A673 (cell line): ENCODE data around the gene SNTA1.

Source experiments
- EZH2 ChIP-seq: fragments of 200-600 bp; sonication (generic); IDR thresholded peaks from 2 replicates; pipeline ENCODE4 v1.6.1; 2017; ENCODE audit warnings: borderline replicate concordance, low read depth, mild to moderate bottlenecking, mixed read lengths, antibody characterized with exemption, low read length; ENCODE audit not compliant: poor library complexity, severe bottlenecking
- TF ChIP-seq, protein P1 (sequence below): fragments of 300-800, 200-600 bp; sonication (generic); conservative IDR thresholded peaks from 2 replicates; pipeline ENCODE4 v1.5.1; 2017; ENCODE audit warnings: low read depth, mild to moderate bottlenecking, antibody characterized with exemption, low read length, moderate library complexity, mixed read lengths

DNA sequence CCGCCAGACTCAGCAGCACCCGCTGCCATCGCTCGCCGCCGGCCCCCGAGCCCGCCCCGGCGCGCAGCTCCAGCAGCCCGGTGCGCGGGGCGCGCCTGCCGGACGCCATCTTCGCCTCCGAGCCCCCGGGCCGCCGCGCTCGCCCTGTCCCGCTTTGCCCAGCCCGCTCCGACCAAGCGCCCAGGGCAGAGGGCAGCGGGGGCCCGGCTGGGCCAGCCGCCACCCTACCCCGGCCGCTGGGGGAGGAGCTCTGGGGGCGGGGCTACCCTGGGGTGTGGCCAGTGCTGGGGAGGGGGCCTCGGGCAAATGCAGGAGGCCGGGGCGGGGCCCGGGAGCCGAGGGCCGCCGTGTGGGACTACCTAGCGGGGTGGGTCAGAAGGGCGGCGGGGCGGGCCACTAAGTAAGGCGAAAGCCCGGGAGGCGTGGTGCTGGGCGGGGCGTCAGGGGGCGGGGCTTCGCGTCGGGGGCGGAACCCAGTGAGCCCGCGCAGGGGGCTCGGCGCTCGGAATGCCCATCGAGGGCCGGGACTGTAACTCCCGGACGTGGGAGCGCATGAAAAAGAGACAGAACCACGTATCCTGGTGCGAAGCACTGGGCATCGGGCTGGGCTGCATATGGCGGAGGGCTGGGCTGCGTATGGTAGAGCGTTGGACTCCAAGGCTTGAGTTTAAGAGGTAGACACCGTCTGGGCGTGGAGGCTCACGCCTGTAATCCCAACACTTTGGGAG is at the start of gene SNTA1:
- TF ChIP-seq, protein P1, sequence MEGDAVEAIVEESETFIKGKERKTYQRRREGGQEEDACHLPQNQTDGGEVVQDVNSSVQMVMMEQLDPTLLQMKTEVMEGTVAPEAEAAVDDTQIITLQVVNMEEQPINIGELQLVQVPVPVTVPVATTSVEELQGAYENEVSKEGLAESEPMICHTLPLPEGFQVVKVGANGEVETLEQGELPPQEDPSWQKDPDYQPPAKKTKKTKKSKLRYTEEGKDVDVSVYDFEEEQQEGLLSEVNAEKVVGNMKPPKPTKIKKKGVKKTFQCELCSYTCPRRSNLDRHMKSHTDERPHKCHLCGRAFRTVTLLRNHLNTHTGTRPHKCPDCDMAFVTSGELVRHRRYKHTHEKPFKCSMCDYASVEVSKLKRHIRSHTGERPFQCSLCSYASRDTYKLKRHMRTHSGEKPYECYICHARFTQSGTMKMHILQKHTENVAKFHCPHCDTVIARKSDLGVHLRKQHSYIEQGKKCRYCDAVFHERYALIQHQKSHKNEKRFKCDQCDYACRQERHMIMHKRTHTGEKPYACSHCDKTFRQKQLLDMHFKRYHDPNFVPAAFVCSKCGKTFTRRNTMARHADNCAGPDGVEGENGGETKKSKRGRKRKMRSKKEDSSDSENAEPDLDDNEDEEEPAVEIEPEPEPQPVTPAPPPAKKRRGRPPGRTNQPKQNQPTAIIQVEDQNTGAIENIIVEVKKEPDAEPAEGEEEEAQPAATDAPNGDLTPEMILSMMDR: no peak
- no peak for TF ChIP-seq EZH2
